ENCODE data around the gene STUB1. TPM values are rescaled to one million over a fixed set of nuclear protein-coding genes. Genes with fewer than 3 reads are reported as not detected.
A peak's percentile ranks its signal among the peaks of the same experiment; 100 is the strongest.

STUB1 gene
- total and polyA plus RNA-seq, 2 donors (not counting 1 experiment from before 2014, with no cell fraction given) = 94.3 to 116 TPM

DNA sequence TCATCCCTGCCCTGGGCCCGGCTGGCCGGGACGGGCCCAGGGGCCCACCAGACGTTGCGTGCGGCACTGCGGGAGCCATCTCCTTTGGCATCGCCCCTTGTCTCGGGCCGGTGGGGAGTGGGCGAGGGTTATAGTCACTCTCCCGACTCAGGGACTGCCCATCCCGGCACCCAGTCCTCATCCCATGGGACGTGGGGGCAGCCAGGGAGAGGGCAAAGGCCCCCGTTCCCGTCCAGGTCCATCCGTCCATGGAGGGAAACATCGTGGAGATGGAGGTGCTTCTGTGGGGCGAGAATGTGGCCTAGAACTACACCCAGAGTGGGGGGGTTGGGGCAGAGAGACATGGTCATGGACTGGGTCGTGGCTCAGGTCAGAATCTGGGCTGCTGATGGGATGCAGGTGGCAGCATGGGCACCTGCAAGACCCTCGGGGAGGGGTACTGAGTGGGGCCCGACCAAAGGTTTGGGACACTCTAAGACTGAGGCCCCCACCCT, 33.5 kb upstream of the STUB1 start:
- Histone ChIP-seq H3K79me2 (ENCODE audit: control insufficient read depth, insufficient read depth, low read length) (peaks cover 14% of the 10 kb centered on the region), H3K36me3 (replicated peaks in 1 of 2; ENCODE audit: control extremely low read depth in 1 of 2, control insufficient read depth in 1 of 2, extremely low read depth in 1 of 2, insufficient read depth in 2 of 2, low read length in 1 of 2) (no peaks in the 10 kb centered on the region), H3K4me2 (replicated peaks; ENCODE audit: low read depth, low read length, poor library complexity, severe bottlenecking) (no peak overlapping the region), H3K4me3 (ENCODE audit: control extremely low read depth in 1 of 5, extremely low read depth in 1 of 5, insufficient read depth in 1 of 5, low read depth in 2 of 5, low read length in 4 of 5) (no peak overlapping the region), H3K9me3 (ENCODE audit: control extremely low read depth in 1 of 3, control insufficient read depth in 2 of 3, insufficient read depth in 1 of 3, low read length in 2 of 3) (peaks cover 0 to 2% (median 0%) of the 10 kb centered on the region in 3 donors), H2AFZ (ENCODE audit: insufficient read depth, low read depth, low read length, poor library complexity, severe bottlenecking) (no peak overlapping the region), H3K9ac (ENCODE audit: low read length) (no peak overlapping the region), H3K27ac (ENCODE audit: low read length in 2 of 2) (no peak overlapping the region), H3K4me1 (ENCODE audit: control insufficient read depth in 2 of 2, insufficient read depth in 2 of 2, low read length in 2 of 2) (peaks cover 22 to 30% of the 10 kb centered on the region in 2 donors), H3K27me3 (replicated peaks in 1 of 4; ENCODE audit: control extremely low read depth in 1 of 4, control insufficient read depth in 3 of 4, insufficient read depth in 4 of 4, low read length in 3 of 4) (no peaks in the 10 kb centered on the region), H4K20me1 (ENCODE audit: control insufficient read depth, insufficient read depth, low read length, poor library complexity, severe bottlenecking) (peaks cover 14% of the 10 kb centered on the region)
- no peaks in the 10 kb centered on the region for H3K27me3 Mint-ChIP-seq
- no peaks in the 10 kb centered on the region for H3K9me3 Mint-ChIP-seq (ENCODE audit: insufficient read depth)
- intact Hi-C loops (cut with micrococcal nuclease) = no loop called here
- peak overlapping the region; percentile 59 for H3K27ac Mint-ChIP-seq
- no peak overlapping the region for H3K4me3 Mint-ChIP-seq
- ChIA-PET CTCF (no interaction called here), POLR2A (interaction anchor here (1.2 kb wide), 1 partner anchor 11 kb away, joined by 4 read pairs; the partner anchor contains the start of gene METTL26)
- ATAC-seq (ENCODE audit: low read depth) (no peak), DNase-seq (no peak)
- WGBS (ENCODE audit: insufficient coverage) = 93% methylated on average over 18 of the region's 22 CpGs
- H3K4me1 Mint-ChIP-seq = peaks cover 19% of the 10 kb centered on the region
- no peak for TF ChIP-seq EZH2 (IDR thresholded peaks at IDR 0.05; ENCODE audit: borderline replicate concordance, insufficient read depth, low read depth, low read length, poor library complexity, severe bottlenecking)
- TF ChIP-seq, protein P1, sequence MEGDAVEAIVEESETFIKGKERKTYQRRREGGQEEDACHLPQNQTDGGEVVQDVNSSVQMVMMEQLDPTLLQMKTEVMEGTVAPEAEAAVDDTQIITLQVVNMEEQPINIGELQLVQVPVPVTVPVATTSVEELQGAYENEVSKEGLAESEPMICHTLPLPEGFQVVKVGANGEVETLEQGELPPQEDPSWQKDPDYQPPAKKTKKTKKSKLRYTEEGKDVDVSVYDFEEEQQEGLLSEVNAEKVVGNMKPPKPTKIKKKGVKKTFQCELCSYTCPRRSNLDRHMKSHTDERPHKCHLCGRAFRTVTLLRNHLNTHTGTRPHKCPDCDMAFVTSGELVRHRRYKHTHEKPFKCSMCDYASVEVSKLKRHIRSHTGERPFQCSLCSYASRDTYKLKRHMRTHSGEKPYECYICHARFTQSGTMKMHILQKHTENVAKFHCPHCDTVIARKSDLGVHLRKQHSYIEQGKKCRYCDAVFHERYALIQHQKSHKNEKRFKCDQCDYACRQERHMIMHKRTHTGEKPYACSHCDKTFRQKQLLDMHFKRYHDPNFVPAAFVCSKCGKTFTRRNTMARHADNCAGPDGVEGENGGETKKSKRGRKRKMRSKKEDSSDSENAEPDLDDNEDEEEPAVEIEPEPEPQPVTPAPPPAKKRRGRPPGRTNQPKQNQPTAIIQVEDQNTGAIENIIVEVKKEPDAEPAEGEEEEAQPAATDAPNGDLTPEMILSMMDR (IDR thresholded peaks at IDR 0.05) = no peak

DNA sequence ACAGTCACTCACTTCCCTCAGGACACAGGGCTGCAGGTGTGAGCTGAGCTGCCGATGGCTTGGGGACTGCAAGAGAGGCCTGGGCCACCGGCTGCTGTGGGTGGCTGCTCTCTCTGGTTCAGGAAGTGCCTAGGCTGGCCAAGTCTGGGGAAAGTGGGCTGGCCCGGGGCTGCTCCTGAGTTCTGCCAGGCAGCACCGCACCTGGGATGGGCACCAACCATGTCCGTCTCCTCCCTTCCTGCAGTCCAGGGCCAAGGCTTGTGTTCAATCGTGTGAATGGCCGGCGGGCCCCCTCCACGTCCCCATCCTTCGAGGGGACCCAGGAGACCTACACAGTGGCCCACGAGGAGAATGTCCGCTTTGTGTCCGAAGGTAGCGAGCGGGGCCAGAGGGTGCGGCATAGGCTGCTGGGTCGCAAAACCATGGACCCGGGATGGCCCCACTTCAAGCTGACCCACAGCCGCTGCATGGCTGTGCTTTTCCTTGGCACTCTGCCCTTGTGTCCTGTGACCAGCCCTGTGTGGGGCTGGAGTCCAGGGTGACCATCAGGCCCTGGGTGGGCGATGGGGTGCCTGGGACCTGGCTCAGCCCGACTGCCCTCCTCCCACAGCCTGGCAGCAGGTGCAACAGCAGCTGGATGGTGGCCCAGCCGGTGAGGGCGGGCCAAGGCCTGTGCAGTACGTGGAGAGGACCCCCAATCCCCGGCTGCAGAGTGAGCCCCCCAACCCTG, 32.9 kb upstream of the STUB1 start:
- WGBS (ENCODE audit: insufficient coverage) = 91% methylated on average over 20 of the region's 25 CpGs
- H3K9me3 Mint-ChIP-seq (ENCODE audit: insufficient read depth) = no peaks in the 10 kb centered on the region

More for the DNA sequence above, 32.9 kb upstream of the STUB1 start:
- peaks cover 0 to 2% (median 0%) of the 10 kb centered on the region in 3 donors for H3K9me3 ChIP-seq (ENCODE audit: control extremely low read depth in 1 of 3, control insufficient read depth in 2 of 3, insufficient read depth in 1 of 3, low read length in 2 of 3)
- H3K9ac ChIP-seq (ENCODE audit: low read length) = no peak overlapping the region
- no peaks in the 10 kb centered on the region for H3K27me3 ChIP-seq (replicated peaks in 1 of 4; ENCODE audit: control extremely low read depth in 1 of 4, control insufficient read depth in 3 of 4, insufficient read depth in 4 of 4, low read length in 3 of 4)
- H3K4me3 Mint-ChIP-seq = no peak overlapping the region
- peaks cover 22 to 29% of the 10 kb centered on the region in 2 donors for H3K4me1 ChIP-seq (ENCODE audit: control insufficient read depth in 2 of 2, insufficient read depth in 2 of 2, low read length in 2 of 2)
- no peak overlapping the region for H3K4me3 ChIP-seq (ENCODE audit: control extremely low read depth in 1 of 5, extremely low read depth in 1 of 5, insufficient read depth in 1 of 5, low read depth in 2 of 5, low read length in 4 of 5)
- ChIA-PET POLR2A (interaction anchor here (0.6 to 1.2 kb wide), 2 partner anchors 9 to 11 kb away, joined by 3 to 4 read pairs; partner anchors contain the start of gene METTL26), CTCF (interaction anchor here (1.2 to 1.4 kb wide), 2 partner anchors 9 to 11 kb away, joined by 4 to 5 read pairs; partner anchors contain the start of gene METTL26)
- H3K27ac Mint-ChIP-seq = no peak overlapping the region
- intact Hi-C loops (cut with micrococcal nuclease) = no loop called here
- H3K27me3 Mint-ChIP-seq = no peaks in the 10 kb centered on the region
- H2AFZ ChIP-seq (ENCODE audit: insufficient read depth, low read depth, low read length, poor library complexity, severe bottlenecking) = no peak overlapping the region
- H3K36me3 ChIP-seq (replicated peaks in 1 of 2; ENCODE audit: control extremely low read depth in 1 of 2, control insufficient read depth in 1 of 2, extremely low read depth in 1 of 2, insufficient read depth in 2 of 2, low read length in 1 of 2) = no peaks in the 10 kb centered on the region
- no peak overlapping the region for H3K27ac ChIP-seq (ENCODE audit: low read length in 2 of 2)
- TF ChIP-seq EZH2 (IDR thresholded peaks at IDR 0.05; ENCODE audit: borderline replicate concordance, insufficient read depth, low read depth, low read length, poor library complexity, severe bottlenecking) = no peak
- no peak for DNase-seq
- H3K4me2 ChIP-seq (replicated peaks; ENCODE audit: low read depth, low read length, poor library complexity, severe bottlenecking) = peak overlapping the region; percentile 92
- no peak for ATAC-seq (ENCODE audit: low read depth)
- peaks cover 19% of the 10 kb centered on the region for H3K4me1 Mint-ChIP-seq
- H4K20me1 ChIP-seq (ENCODE audit: control insufficient read depth, insufficient read depth, low read length, poor library complexity, severe bottlenecking) = peaks cover 14% of the 10 kb centered on the region
- H3K79me2 ChIP-seq (ENCODE audit: control insufficient read depth, insufficient read depth, low read length) = peaks cover 12% of the 10 kb centered on the region

All from B cell (primary cell).